HAP-1 (cell line): ENCODE measurements around the gene AVP.
"Not testable (repeated sequence)": the region's sequence is repeated elsewhere in the genome, so short reads cannot be mapped to it uniquely, and the experiment has no call there.

Experiments used
- DNase-seq, 2 experiments: peaks; one replicate each; pipeline ENCODE4 v3.0.0-alpha.2; 2016 to 2020; ENCODE audit warnings: low spot score in 2 of 2
- H3K27me3 ChIP-seq: fragments of 250-450 bp; sonication (Bioruptor Pico); 2 replicates; pipeline ENCODE4 v1.5.1; 2020; ENCODE audit warnings: low read depth, mild to moderate bottlenecking, moderate library complexity
- H3K36me3 ChIP-seq: fragments of 250-450 bp; sonication (Bioruptor Pico); replicated peaks from 2 replicates; pipeline ENCODE4 v1.5.1; 2020; ENCODE audit warnings: mild to moderate bottlenecking
- H3K4me1 ChIP-seq: fragments of 250-450 bp; sonication (Bioruptor Pico); 2 replicates; pipeline ENCODE4 v1.5.1; 2020; ENCODE audit warnings: mild to moderate bottlenecking
- H3K4me3 ChIP-seq: fragments of 250-450 bp; sonication (Bioruptor Pico); 2 replicates; pipeline ENCODE4 v1.5.1; 2020; ENCODE audit warnings: mild to moderate bottlenecking, moderate library complexity
- H3K9me3 ChIP-seq: fragments of 250-450 bp; sonication (Bioruptor Pico); 2 replicates; pipeline ENCODE4 v1.5.1; 2020; ENCODE audit warnings: mild to moderate bottlenecking, moderate library complexity
- in situ Hi-C: fragments of 300-500 bp; cut with MboI; formaldehyde crosslinking; loops from 3 replicates; pipeline ENCODE4 v1.14.3; 2020; ENCODE audit warnings: low sequenced_read_pairs, inconsistent platforms, mixed read lengths

Gene AVP

GRCh38 chr20:3070725-3071124 lies 13.8 kb downstream of the AVP start:
- H3K27me3 ChIP-seq = no peaks in the 10 kb centered on the region
- peaks cover 2% of the 10 kb centered on the region; the same call in 1 of the 2 replicates for H3K4me1 ChIP-seq
- no peaks in the 10 kb centered on the region for H3K9me3 ChIP-seq
- no peak for DNase-seq
- H3K36me3 ChIP-seq = no peaks in the 10 kb centered on the region
- in situ Hi-C loops = no loop called here
- H3K4me3 ChIP-seq = no peak overlapping the region

GRCh38 chr20:3068986-3069900 lies 15.3 kb downstream of the AVP start:
- H3K4me1 ChIP-seq = peaks cover 2% of the 10 kb centered on the region; the same call in 1 of the 2 replicates
- DNase-seq = no peak
- no peaks in the 10 kb centered on the region for H3K27me3 ChIP-seq
- H3K9me3 ChIP-seq = no peaks in the 10 kb centered on the region
- in situ Hi-C loops = no loop called here
- no peaks in the 10 kb centered on the region for H3K36me3 ChIP-seq
- H3K4me3 ChIP-seq = no peak overlapping the region

- H3K4me1 ChIP-seq = peaks cover 2% of the 10 kb centered on the region; the same call in 1 of the 2 replicates
- in situ Hi-C loops = no loop called here
- no peak overlapping the region for H3K4me3 ChIP-seq
- H3K36me3 ChIP-seq = no peaks in the 10 kb centered on the region
- no peaks in the 10 kb centered on the region for H3K9me3 ChIP-seq
- no peak for DNase-seq
- no peaks in the 10 kb centered on the region for H3K27me3 ChIP-seq
These were observed 16.4 kb downstream of the AVP start for GRCh38 chr20:3068075-3068474.

GRCh38 chr20:3067139-3068014 lies 17.1 kb downstream of the AVP start:
- H3K4me3 ChIP-seq = no peak overlapping the region
- no peaks in the 10 kb centered on the region for H3K9me3 ChIP-seq
- peaks cover under 1% of the 10 kb centered on the region; the same call in 1 of the 2 replicates for H3K4me1 ChIP-seq
- in situ Hi-C loops = no loop called here
- H3K36me3 ChIP-seq = no peaks in the 10 kb centered on the region
- H3K27me3 ChIP-seq = no peaks in the 10 kb centered on the region
- no peak for DNase-seq

- in situ Hi-C loops, DNase-seq: not testable (repeated sequence)
These were observed 20.4 kb downstream of the AVP start for GRCh38 chr20:3064119-3064518.

GRCh38 chr20:3059489-3059888 lies 25.0 kb downstream of the AVP start:
- H3K27me3 ChIP-seq = no peaks in the 10 kb centered on the region
- in situ Hi-C loops = loop anchor here (5.0 to 10.0 kb wide), 2 partner anchors 58 to 255 kb away; no protein-coding TSS in a partner anchor
- no peak overlapping the region for H3K4me3 ChIP-seq
- H3K4me1 ChIP-seq = no peaks in the 10 kb centered on the region
- H3K36me3 ChIP-seq = no peaks in the 10 kb centered on the region
- DNase-seq = no peak
- no peaks in the 10 kb centered on the region for H3K9me3 ChIP-seq

More at GRCh38 chr20:3064119-3064518, 20.4 kb downstream of the AVP start:
- not testable (repeated sequence) for H3K9me3 ChIP-seq, H3K4me3 ChIP-seq, H3K36me3 ChIP-seq, H3K27me3 ChIP-seq, H3K4me1 ChIP-seq

GRCh38 chr20:3051385-3052019 lies 33.0 kb downstream of the AVP start:
- Histone ChIP-seq H3K36me3 (peaks cover 31% of the 10 kb centered on the region), H3K4me1 (peaks cover 4% of the 10 kb centered on the region; the same call in 1 of the 2 replicates), H3K4me3 (no peak overlapping the region), H3K9me3 (no peaks in the 10 kb centered on the region), H3K27me3 (no peaks in the 10 kb centered on the region)
- in situ Hi-C loops = loop anchor here (10.0 kb wide), 1 partner anchor 263 kb away; no protein-coding TSS in a partner anchor
- no peak for DNase-seq

GRCh38 chr20:3047486-3048419 lies 36.8 kb downstream of the AVP start:
- peak overlapping the region; percentile 74 for H3K4me3 ChIP-seq
- H3K9me3 ChIP-seq = no peaks in the 10 kb centered on the region
- no peaks in the 10 kb centered on the region for H3K27me3 ChIP-seq
- H3K36me3 ChIP-seq = peaks cover 31% of the 10 kb centered on the region
- DNase-seq = no peak
- peaks cover 4% of the 10 kb centered on the region; the same call in 1 of the 2 replicates for H3K4me1 ChIP-seq
- in situ Hi-C loops = no loop called here

GRCh38 chr20:3046677-3047462 lies 37.7 kb downstream of the AVP start:
- in situ Hi-C loops = no loop called here
- H3K9me3 ChIP-seq = no peaks in the 10 kb centered on the region
- no peaks in the 10 kb centered on the region for H3K27me3 ChIP-seq
- H3K4me3 ChIP-seq = peak overlapping the region; percentile 74
- peak; percentile 22 to 53 for DNase-seq
- H3K4me1 ChIP-seq = peaks cover 4% of the 10 kb centered on the region; the same call in 1 of the 2 replicates
- peaks cover 31% of the 10 kb centered on the region for H3K36me3 ChIP-seq

- DNase-seq = peak; percentile 79 to 92
- no peaks in the 10 kb centered on the region for H3K27me3 ChIP-seq
- peak within 1 kb of the TSS; percentile 74 for H3K4me3 ChIP-seq
- in situ Hi-C loops = no loop called here
- H3K36me3 ChIP-seq = peaks cover 31% of the 10 kb centered on the region
- peaks cover 4% of the 10 kb centered on the region; the same call in 1 of the 2 replicates for H3K4me1 ChIP-seq
- H3K9me3 ChIP-seq = no peaks in the 10 kb centered on the region
These were observed 38.5 kb downstream of the AVP start, which contains the start of gene MRPS26 for GRCh38 chr20:3045816-3046676. Gene MRPS26 (plus strand): TSS chr20:3046052. CDS start chr20:3046069, 17 bp downstream.
